ENCODE results near the gene ARRB2. TPM values are rescaled to one million over a fixed set of nuclear protein-coding genes. Genes with fewer than 3 reads are reported as not detected.

Gene ARRB2
- total RNA-seq, 1 experiment from 2014 or later = 21.1 TPM

- Mint-ChIP-seq H3K9me3 (ENCODE audit: low read depth, unreplicated experiment) (no peaks in the 10 kb centered on the region), H3K27me3 (ENCODE audit: unreplicated experiment) (no peaks in the 10 kb centered on the region)
- DNase-seq = no peak
These were observed 31.7 kb downstream of the ARRB2 start for GRCh38 chr17:4742133-4742532.

GRCh38 chr17:4742629-4743028, 32.2 kb downstream of the ARRB2 start:
- Mint-ChIP-seq H3K36me3 (ENCODE audit: insufficient read depth, unreplicated experiment) (peaks cover 32% of the 10 kb centered on the region), H3K27me3 (ENCODE audit: unreplicated experiment) (no peaks in the 10 kb centered on the region), H3K4me3 (ENCODE audit: low read depth, unreplicated experiment) (no peak overlapping the region), H3K27ac (ENCODE audit: unreplicated experiment) (no peak overlapping the region), H3K9me3 (ENCODE audit: low read depth, unreplicated experiment) (no peaks in the 10 kb centered on the region), H3K4me1 (ENCODE audit: low read depth, unreplicated experiment) (no peaks in the 10 kb centered on the region)
- intact Hi-C loops (cut with micrococcal nuclease; ENCODE audit: unreplicated experiment) = no loop called here
- no peak for DNase-seq
- no TSS peak for BruUV-seq (replicated peaks)
- TF ChIP-seq CTCF (IDR thresholded peaks at IDR 0.05; ENCODE audit: unreplicated experiment) = no peak
- CTCF ChIA-PET = no interaction called here

More at GRCh38 chr17:4742133-4742532, 31.7 kb downstream of the ARRB2 start:
- CTCF ChIA-PET = no interaction called here
- no peaks in the 10 kb centered on the region for H3K4me1 Mint-ChIP-seq (ENCODE audit: low read depth, unreplicated experiment)
- intact Hi-C loops (cut with micrococcal nuclease; ENCODE audit: unreplicated experiment) = no loop called here
- peaks cover 32% of the 10 kb centered on the region for H3K36me3 Mint-ChIP-seq (ENCODE audit: insufficient read depth, unreplicated experiment)
- BruUV-seq (replicated peaks) = no TSS peak
- TF ChIP-seq CTCF (IDR thresholded peaks at IDR 0.05; ENCODE audit: unreplicated experiment) = no peak
- H3K4me3 Mint-ChIP-seq (ENCODE audit: low read depth, unreplicated experiment) = no peak overlapping the region
- H3K27ac Mint-ChIP-seq (ENCODE audit: unreplicated experiment) = no peak overlapping the region

- intact Hi-C loops (cut with micrococcal nuclease; ENCODE audit: unreplicated experiment) = no loop called here
- no peak overlapping the region for H3K27ac Mint-ChIP-seq (ENCODE audit: unreplicated experiment)
These were observed 32.8 kb downstream of the ARRB2 start for GRCh38 chr17:4743216-4743615.

GRCh38 chr17:4743898-4744297, 33.5 kb downstream of the ARRB2 start:
- DNase-seq = no peak
- H3K27ac Mint-ChIP-seq (ENCODE audit: unreplicated experiment) = no peak overlapping the region
- no peak overlapping the region for H3K4me3 Mint-ChIP-seq (ENCODE audit: low read depth, unreplicated experiment)
- no peak for TF ChIP-seq CTCF (IDR thresholded peaks at IDR 0.05; ENCODE audit: unreplicated experiment)
- intact Hi-C loops (cut with micrococcal nuclease; ENCODE audit: unreplicated experiment) = no loop called here
- no peaks in the 10 kb centered on the region for H3K4me1 Mint-ChIP-seq (ENCODE audit: low read depth, unreplicated experiment)
- peaks cover 12% of the 10 kb centered on the region for H3K27me3 Mint-ChIP-seq (ENCODE audit: unreplicated experiment)
- no TSS peak for BruUV-seq (replicated peaks)
- H3K36me3 Mint-ChIP-seq (ENCODE audit: insufficient read depth, unreplicated experiment) = peaks cover 21% of the 10 kb centered on the region
- no peaks in the 10 kb centered on the region for H3K9me3 Mint-ChIP-seq (ENCODE audit: low read depth, unreplicated experiment)
- CTCF ChIA-PET = interaction anchor here (0.6 kb wide), 1 partner anchor 121 kb away, joined by 4 read pairs; no protein-coding TSS in a partner anchor

More at GRCh38 chr17:4743216-4743615, 32.8 kb downstream of the ARRB2 start:
- no peaks in the 10 kb centered on the region for H3K9me3 Mint-ChIP-seq (ENCODE audit: low read depth, unreplicated experiment)
- CTCF ChIA-PET = no interaction called here
- no peak for DNase-seq
- TF ChIP-seq CTCF (IDR thresholded peaks at IDR 0.05; ENCODE audit: unreplicated experiment) = no peak
- H3K4me3 Mint-ChIP-seq (ENCODE audit: low read depth, unreplicated experiment) = no peak overlapping the region
- peaks cover 28% of the 10 kb centered on the region for H3K36me3 Mint-ChIP-seq (ENCODE audit: insufficient read depth, unreplicated experiment)
- BruUV-seq (replicated peaks) = no TSS peak
- H3K27me3 Mint-ChIP-seq (ENCODE audit: unreplicated experiment) = peaks cover 5% of the 10 kb centered on the region
- no peaks in the 10 kb centered on the region for H3K4me1 Mint-ChIP-seq (ENCODE audit: low read depth, unreplicated experiment)
